GM18499 (cell line): ENCODE results near the gene CNNM1.

Source experiments
- ATAC-seq: cut with Tn5 transposase; IDR thresholded peaks from one replicate; pipeline ENCODE4 v1.9.1; 2021; ENCODE audit warnings: moderate number of reproducible peaks; ENCODE audit not compliant: insufficient read depth, unreplicated experiment

CNNM1 gene

DNA sequence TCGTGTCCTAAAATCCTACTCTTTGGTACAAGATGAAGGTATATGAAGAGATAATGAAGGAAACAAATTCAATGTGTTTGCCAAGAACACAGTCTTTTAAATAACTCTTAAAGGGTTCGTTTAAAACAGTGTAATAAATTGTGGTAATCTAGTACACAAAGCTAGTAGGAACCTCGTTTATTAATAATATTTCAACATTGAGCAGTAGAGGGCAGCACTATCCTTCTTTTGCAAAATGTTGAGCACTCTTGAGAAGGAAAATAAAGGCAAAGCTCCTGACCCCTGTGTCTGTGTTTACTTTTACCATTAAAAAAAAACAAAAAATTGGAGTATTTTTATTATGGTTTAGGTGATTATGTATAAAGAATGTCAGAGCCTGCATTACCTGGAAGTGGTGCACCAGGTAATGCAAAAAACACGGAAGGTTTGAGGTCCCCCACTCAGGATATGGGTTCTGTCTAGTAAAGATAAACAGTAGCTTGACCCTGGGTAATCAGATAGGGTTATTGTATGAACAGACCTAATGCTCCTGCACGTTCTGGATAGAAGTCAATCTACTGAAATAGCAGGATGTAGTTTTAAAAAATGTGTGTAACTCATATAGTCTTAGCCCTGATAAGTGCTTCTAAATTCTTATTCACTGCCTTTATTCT lies 107.0 kb downstream of the CNNM1 start:
- no peak for ATAC-seq

DNA sequence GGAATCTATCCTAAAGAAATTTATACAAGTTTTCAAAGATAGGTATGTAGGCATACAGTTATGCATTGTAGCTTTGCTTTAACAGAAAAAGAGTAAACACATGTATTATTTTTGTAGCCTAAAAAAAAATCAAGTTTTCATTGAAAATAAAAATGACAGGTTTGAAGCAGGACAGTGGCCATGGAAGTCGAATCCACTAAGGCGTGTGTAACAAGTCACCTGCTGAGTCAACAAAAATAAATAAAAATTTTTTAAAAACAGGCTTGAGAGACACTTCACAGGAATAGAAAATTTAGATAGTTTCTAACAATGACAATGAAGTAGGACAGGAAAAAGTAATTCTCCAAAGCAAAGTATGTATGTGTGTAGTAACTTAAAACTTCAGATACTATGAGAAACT lies 109.7 kb downstream of the CNNM1 start:
- ATAC-seq = no peak

DNA sequence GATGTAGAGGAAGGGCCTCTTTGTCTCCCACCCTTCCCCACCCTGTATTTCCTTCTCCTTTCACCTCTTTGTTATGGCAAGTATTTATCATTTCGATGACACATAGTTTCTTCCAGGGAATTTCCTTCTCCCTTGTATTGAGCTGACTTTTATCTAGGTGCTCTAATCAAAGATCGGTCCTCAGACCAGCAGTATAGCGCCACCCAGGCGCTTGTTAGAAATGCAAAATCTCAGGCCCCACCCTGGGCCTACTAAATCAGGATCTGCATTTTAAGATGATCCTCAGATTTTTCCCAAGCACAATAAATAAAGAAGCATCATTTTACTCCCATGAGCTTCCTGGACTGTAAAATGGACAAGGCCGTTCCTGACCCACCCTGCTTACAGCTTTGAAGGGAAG lies 113.2 kb downstream of the CNNM1 start:
- no peak for ATAC-seq

DNA sequence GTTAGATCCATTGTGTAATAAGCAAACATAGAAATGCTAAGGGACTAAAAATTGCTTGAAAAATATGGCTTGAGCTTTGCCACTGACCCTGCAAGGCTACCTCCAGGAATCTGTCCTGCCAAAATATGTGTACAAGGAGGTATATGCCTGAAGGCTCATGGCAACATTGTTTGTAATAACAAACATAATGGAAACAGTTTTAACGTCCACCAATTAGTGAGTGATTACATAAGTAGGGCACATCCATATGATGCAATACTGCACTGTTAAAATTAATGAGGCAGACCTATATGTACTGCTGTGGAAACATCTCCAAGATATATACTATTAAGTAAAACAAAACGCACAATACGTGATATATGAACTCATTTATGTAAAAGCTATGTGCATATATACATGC lies 114.3 kb downstream of the CNNM1 start:
- ATAC-seq = no peak
